ENCODE data around the gene SOX4. TPM values are rescaled to one million over a fixed set of nuclear protein-coding genes. Genes with fewer than 3 reads are reported as not detected.

The SOX4 gene
- polyA plus RNA-seq, 1 of the 3 experiments (the other 2 are of a cell fraction) = 5.5 TPM

DNA sequence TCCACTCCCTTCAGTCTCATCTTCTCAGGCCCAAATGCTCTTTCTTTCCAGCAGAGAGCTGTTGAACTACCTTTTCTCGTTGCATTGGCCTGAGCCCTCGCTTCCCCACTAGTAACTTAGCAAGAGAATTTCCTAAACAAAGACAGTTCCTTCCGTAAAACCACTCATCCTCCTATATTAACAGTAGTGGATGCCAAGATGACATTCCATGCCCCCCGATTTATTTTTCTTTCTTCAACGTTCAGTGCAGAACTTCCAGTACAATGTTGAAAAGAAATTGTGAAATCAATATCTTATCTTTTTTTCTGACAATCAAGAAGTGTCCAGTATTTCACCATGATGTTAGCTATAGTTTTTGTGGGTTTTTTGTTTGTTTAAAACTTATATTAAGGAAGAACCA lies 45.8 kb downstream of the SOX4 start (continued):
- TF ChIP-seq USF1 (IDR thresholded peaks at IDR 0.05; ENCODE audit: borderline replicate concordance, low read depth) (no peak), GABPA (IDR thresholded peaks at IDR 0.05; ENCODE audit: low read depth) (no peak), REST (IDR thresholded peaks at IDR 0.05; ENCODE audit: low read depth, low read length) (no peak), TEAD4 (IDR thresholded peaks at IDR 0.05; ENCODE audit: borderline replicate concordance, insufficient read depth) (no peak), FOSL2 (IDR thresholded peaks at IDR 0.05; ENCODE audit: borderline replicate concordance, low read depth) (no peak), RXRA (IDR thresholded peaks at IDR 0.05; ENCODE audit: borderline replicate concordance, low read depth) (no peak)
- TF ChIP-seq, protein P1, sequence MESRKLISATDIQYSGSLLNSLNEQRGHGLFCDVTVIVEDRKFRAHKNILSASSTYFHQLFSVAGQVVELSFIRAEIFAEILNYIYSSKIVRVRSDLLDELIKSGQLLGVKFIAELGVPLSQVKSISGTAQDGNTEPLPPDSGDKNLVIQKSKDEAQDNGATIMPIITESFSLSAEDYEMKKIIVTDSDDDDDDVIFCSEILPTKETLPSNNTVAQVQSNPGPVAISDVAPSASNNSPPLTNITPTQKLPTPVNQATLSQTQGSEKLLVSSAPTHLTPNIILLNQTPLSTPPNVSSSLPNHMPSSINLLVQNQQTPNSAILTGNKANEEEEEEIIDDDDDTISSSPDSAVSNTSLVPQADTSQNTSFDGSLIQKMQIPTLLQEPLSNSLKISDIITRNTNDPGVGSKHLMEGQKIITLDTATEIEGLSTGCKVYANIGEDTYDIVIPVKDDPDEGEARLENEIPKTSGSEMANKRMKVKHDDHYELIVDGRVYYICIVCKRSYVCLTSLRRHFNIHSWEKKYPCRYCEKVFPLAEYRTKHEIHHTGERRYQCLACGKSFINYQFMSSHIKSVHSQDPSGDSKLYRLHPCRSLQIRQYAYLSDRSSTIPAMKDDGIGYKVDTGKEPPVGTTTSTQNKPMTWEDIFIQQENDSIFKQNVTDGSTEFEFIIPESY (IDR thresholded peaks at IDR 0.05; ENCODE audit: borderline replicate concordance, low read depth) = no peak

Small RNAs within 50 kb of the gene (small RNA-seq; reads per million reads assigned to genes)
- 0 to 3.4 (median 0) reads per million in 7 experiments for gene BOLA2P3
